SKM-1 treated with dmso at 0.1 percent for 144 hours (cell line): ENCODE measurements around the gene SLC22A7.
"Not testable (repeated sequence)": the region's sequence is repeated elsewhere in the genome, so short reads cannot be mapped to it uniquely, and the experiment has no call there.

ENCODE experiments used
- DNase-seq: peaks from one replicate; lab custom pipeline; 2025; ENCODE audit not compliant: unreplicated experiment; lab: John Stamatoyannopoulos, UW

SLC22A7 gene

GRCh38 chr6:43334466-43335095 lies 36.5 kb downstream of the SLC22A7 start:
- peak; percentile 37 for DNase-seq

- DNase-seq = no peak
Observed at GRCh38 chr6:43335469-43335868, 37.4 kb downstream of the SLC22A7 start.

- DNase-seq = no peak
Observed at GRCh38 chr6:43336382-43336781, 38.3 kb downstream of the SLC22A7 start.

- no peak for DNase-seq
Observed at GRCh38 chr6:43338243-43338642, 40.2 kb downstream of the SLC22A7 start.

- DNase-seq = no peak
Observed at GRCh38 chr6:43339168-43339567, 41.1 kb downstream of the SLC22A7 start.

- not testable (repeated sequence) for DNase-seq
Observed at GRCh38 chr6:43346243-43346642, 48.2 kb downstream of the SLC22A7 start.

GRCh38 chr6:43347021-43347420 lies 49.0 kb downstream of the SLC22A7 start:
- DNase-seq = no peak

GRCh38 chr6:43347444-43347843 lies 49.4 kb downstream of the SLC22A7 start:
- no peak for DNase-seq

GRCh38 chr6:43351951-43352350 lies 53.9 kb downstream of the SLC22A7 start:
- not testable (repeated sequence) for DNase-seq
